GM10248 (cell line): ENCODE data around the gene SLC38A1.
A peak's percentile ranks its signal among the peaks of the same experiment; 100 is the strongest.

Experiments used
- CTCF ChIA-PET: fragments of 300-600 bp; sonication (Branson Sonifier 250); formaldehyde crosslinking; extraction: SDS; loops from one replicate; lab custom pipeline; 2021; ENCODE audit warnings: antibody characterized with exemption; lab: Yijun Ruan, JAX
- POLR2A ChIA-PET: fragments of 350-650 bp; sonication (Branson Sonifier 250); formaldehyde crosslinking; extraction: SDS; loops from one replicate; lab custom pipeline; 2020; ENCODE audit warnings: antibody characterized with exemption; lab: Yijun Ruan, JAX
- DNase-seq: peaks from one replicate; pipeline ENCODE4 v3.0.0; 2012; ENCODE audit errors: extremely low spot score
- CTCF ChIP-seq: IDR thresholded peaks from 2 replicates; pipeline ENCODE4 v1.5.1; 2012; ENCODE audit warnings: mild to moderate bottlenecking, low read depth; ENCODE audit errors: extremely low read depth, missing control alignments, control extremely low read depth

SLC38A1 gene

GRCh38 chr12:46268583-46269428, at the start of gene SLC38A1:
SLC38A1 (minus strand) TSS chr12:46269043; CDS start chr12:46239800, 29,243 bp downstream.
- POLR2A ChIA-PET: interaction anchor here (0.8 to 1.4 kb wide), 7 partner anchors 89 to 144 kb away, joined by 3 to 4 read pairs (median 3); no protein-coding TSS in a partner anchor
- no peak for TF ChIP-seq CTCF
- DNase-seq: peak; percentile 86
- CTCF ChIA-PET: interaction anchor here (0.7 to 2.7 kb wide), 6 partner anchors 15 to 283 kb away, joined by 3 to 7 read pairs (median 4); no protein-coding TSS in a partner anchor

GRCh38 chr12:46318037-46318436, 49.2 kb upstream of the SLC38A1 start:
- no peak for DNase-seq
- ChIA-PET POLR2A (no interaction called here), CTCF (interaction anchor here (1.5 kb wide), 1 partner anchor 14 kb away, joined by 3 read pairs; no protein-coding TSS in a partner anchor)
- no peak for TF ChIP-seq CTCF

GRCh38 chr12:46304070-46304469, 35.2 kb upstream of the SLC38A1 start:
- ChIA-PET CTCF (interaction anchor here (1.3 to 6.1 kb wide), 4 partner anchors 8 to 230 kb away, joined by 3 to 31 read pairs (median 8); no protein-coding TSS in a partner anchor), POLR2A (no interaction called here)
- TF ChIP-seq CTCF: no peak
- no peak for DNase-seq

GRCh38 chr12:46303039-46303666, 34.3 kb upstream of the SLC38A1 start:
- ChIA-PET CTCF (interaction anchor here (0.7 to 6.1 kb wide), 11 partner anchors 9 to 229 kb away, joined by 3 to 31 read pairs (median 3); no protein-coding TSS in a partner anchor), POLR2A (no interaction called here)
- peak; percentile 24 for TF ChIP-seq CTCF
- peak; percentile 47 for DNase-seq

- CTCF ChIA-PET: interaction anchor here (0.8 to 6.1 kb wide), 6 partner anchors 9 to 720 kb away, joined by 3 to 31 read pairs (median 4); no protein-coding TSS in a partner anchor
- POLR2A ChIA-PET: no interaction called here
- no peak for DNase-seq
- no peak for TF ChIP-seq CTCF
Measured at GRCh38 chr12:46300910-46301309, 32.1 kb upstream of the SLC38A1 start.

GRCh38 chr12:46299851-46300250, 31.0 kb upstream of the SLC38A1 start:
- no peak for TF ChIP-seq CTCF
- CTCF ChIA-PET: interaction anchor here (0.9 to 6.1 kb wide), 3 partner anchors 8 to 176 kb away, joined by 3 to 31 read pairs (median 5); no protein-coding TSS in a partner anchor

More at GRCh38 chr12:46299851-46300250, 31.0 kb upstream of the SLC38A1 start:
- DNase-seq: no peak
- POLR2A ChIA-PET: no interaction called here
